HG02642 (cell line): ENCODE data around the gene SPATA31E1.
"Not testable (repeated sequence)": the region's sequence is repeated elsewhere in the genome, so short reads cannot be mapped to it uniquely, and the experiment has no call there.

Experiments used
- ATAC-seq: cut with Tn5 transposase; IDR thresholded peaks from one replicate; pipeline ENCODE4 v1.9.1; 2021; ENCODE audit warnings: mild to moderate bottlenecking; ENCODE audit not compliant: unreplicated experiment, poor library complexity

The SPATA31E1 gene

GRCh38 chr9:87882627-87883026, at the start of gene SPATA31E1:
Gene SPATA31E1 (plus strand): TSS chr9:87882877. CDS start chr9:87882892, 15 bp downstream.
- ATAC-seq: no peak

DNA sequence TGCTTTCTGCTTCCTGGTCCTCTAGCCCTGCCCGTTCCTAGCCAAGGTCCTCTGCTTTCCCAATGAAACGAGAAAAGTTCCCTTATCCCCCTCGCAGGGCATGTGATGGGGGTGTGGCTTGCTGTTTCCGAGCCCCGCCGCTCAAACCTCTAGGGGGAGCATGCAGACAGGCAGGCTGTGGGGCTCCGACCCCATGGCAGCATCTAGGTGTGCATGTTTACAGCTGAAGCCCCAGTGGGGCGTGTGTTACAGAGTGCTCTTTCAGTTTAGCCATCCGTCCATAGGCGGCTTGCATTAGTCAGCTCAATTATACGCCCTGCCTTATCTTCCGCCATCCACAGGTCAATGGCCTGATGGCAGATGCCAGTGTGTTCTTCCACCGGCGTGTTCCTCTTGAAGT, 48.3 kb upstream of the SPATA31E1 start:
- ATAC-seq: no peak

DNA sequence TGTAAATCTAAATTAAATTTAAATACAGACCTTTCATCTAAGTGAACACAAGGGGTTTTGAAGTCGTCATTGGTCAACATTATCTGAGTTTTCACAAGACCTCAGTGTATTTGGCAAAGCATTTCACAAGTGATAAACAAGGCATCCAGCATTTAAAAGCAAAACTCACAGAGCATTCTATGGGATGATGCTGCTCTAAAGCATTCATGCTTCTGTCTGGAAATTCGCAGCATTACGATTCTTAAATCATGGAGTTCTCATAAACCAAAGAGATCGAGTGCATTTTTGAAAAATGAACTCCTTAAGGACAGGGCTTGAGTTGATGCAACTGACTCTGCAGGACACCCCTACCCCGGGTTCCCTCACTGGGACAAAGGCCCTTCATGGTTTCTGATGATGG, 46.1 kb upstream of the SPATA31E1 start:
- ATAC-seq: no peak

- ATAC-seq: no peak
Observed at GRCh38 chr9:87836951-87837705, 45.5 kb upstream of the SPATA31E1 start.

DNA sequence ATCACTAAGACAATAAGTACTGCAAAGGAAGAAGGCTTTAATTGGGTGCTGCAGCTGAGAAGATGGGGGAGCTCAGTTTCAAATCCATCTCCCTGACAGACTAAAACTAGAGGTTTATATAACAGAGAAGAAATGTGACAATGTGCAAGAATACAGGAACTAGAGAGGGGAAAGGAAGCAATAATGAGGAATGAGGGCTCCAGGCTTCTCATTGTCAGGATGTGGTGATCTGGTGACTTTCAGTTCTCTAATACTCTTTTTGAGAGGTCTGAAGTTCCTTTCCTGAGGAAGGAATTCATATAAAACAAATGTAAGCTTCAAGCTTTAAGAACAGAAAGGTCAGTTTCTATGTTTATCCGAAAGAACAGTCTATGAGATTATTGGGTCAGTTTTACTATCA, 42.5 kb upstream of the SPATA31E1 start:
- ATAC-seq: no peak

GRCh38 chr9:87842878-87843585, 39.6 kb upstream of the SPATA31E1 start:
- ATAC-seq: no peak

DNA sequence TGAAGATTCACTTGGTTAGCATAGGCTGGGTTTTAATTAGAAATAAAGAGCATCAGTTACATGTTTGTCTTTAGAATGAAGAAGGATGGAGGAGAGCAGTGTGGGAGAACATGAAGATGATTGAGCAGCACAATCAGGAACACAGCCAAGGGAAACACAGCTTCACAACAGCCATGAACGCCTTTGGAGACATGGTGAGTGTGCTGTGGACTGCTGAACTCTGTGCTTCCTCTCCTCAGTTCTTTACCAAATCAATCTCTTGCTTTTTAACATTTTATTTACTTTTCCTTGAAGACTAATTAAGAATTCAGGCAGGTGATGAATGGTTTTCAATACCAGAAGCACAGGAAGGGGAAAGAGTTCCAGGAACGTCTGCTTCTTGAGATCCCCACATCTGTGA, 38.2 kb upstream of the SPATA31E1 start:
- ATAC-seq: no peak

DNA sequence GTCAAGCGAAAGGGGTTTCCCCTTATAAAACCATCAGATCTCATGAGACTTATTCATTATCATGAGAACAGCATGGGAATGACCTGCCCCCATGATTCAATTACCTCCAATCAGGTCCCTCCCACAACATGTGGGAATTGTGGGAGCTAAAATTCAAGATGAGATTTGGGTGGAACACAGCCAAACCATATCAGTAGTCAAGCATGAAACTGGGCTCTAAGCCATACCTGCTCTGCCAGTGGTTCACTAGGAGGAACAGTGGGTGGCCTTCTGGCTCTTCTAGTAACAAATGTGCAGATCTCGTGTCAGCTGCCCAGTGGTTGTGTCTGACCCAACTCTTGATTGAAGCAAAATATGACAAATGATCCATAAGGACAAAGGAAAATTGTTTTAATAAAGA, 34.9 kb upstream of the SPATA31E1 start:
- not testable (repeated sequence) for ATAC-seq

DNA sequence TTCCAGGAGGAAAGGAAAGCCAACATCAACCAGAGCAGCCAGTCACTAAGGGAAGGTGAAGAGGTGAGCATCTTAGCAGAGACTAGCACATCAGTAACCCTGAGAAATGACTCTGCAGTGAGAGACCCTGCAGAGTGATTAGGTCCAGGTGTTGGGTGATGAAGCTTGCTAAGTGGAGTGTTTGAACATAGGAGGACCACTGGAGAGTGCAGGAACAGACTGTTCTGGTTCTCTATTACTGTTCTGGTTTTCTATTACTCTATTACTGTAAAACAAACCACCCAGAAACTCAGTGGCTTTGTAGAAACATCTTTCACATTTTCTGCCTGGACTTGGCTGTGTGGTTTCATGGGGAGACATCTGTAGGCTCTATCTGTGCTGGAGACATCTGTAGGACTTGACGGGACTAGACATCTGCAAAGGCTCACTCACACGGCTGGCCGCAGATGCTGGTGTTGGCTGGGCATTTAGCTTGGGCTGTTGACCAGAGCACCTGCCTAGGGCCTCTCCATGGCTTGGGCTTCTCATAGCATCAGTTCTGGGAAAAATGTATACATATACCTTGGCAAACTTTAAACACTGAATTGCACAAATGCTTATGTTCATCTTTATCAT, 33.4 kb upstream of the SPATA31E1 start:
- ATAC-seq: no peak

- ATAC-seq: no peak
Observed at GRCh38 chr9:87850391-87850790, 32.3 kb upstream of the SPATA31E1 start.

DNA sequence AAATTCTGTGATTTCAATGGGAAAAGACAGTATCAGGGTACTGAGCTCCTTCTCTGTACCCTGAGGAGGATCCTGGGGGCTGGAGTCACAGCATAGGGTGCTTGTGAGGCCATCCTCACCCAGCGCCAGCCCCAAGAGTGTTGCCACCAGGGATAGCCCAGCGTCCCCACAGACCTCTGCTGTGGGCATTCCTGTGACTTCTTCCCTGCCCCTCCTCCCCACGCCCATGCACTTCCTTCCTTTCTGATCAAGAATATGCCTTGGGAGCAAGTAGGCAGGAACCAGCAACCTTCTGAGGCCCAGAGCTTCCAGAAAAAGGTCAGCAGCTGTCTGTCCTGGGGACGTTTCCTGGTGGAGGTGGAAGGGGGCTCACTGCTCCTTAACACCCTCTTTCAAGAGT, 31.5 kb upstream of the SPATA31E1 start:
- ATAC-seq: not testable (repeated sequence)

DNA sequence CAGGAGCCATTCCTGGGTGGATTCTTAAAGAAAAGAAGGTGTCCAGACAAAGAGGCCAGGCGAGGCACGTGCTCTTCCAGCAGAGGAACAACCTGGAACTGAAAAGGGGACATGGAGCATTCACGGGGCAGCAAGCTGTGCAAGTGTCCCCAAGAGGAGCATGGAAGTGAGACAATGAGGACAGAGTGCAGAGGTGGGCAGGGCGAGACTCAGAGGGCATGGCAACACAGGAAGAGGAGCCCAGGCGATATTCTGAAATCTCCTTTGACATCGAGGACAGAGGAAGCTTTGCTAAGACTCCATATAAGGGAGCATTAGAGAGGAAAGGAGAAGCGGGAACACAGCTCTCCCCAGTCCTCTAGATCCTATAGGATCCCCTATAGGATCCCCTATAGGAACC, 29.4 kb upstream of the SPATA31E1 start:
- no peak for ATAC-seq

DNA sequence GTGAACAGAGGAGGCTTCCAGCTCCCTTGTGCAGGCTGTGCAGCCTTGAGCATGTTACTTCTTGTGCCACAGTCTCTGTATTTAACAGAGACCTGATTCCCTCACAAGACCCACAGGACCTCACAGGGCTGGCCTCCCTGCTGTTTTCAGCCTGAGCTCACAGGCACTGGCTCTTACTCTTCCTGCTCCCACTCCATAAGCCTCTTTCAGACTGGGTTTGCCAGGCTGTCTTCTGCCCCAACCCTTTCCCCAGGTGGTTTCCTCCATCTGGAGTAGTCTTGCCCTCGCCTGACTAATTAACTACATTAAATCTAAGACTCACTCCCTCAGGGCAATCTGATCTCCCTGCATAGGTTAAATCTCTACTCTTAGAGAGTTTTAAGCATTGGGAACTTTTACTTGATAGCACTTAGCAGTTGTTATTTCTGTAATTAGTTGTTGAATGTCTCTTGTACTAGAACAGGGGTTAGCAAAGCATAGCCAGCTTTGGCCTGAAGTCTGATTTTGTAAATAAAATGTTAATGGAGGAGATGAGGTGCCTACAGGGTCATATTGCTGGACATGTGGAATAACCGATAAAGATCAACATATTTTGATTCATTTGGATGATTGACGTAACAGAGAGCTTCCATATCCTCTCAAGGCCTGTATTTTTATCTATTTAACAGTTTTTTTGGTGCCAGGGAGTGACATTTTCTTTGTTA, 28.6 kb upstream of the SPATA31E1 start:
- no peak for ATAC-seq

DNA sequence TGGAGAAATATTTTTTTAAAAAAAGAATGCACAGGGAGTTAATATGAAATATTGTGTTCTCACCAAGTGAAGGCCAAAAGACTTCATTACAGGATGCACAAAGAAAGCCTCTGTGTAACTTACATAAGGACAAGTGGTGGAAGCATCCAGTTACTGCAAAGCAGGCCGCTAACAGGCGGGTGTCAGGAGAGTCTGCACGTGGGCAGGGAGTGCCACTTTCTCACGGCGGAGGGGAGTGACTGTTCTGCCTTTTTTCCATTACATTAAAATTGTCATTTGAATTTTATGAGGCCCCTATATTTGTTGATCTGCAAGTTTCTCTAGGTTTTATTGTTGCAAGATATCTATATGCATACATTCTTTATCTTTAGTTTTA, 28.1 kb upstream of the SPATA31E1 start:
- no peak for ATAC-seq

- ATAC-seq: no peak
Observed at GRCh38 chr9:87855061-87855460, 27.6 kb upstream of the SPATA31E1 start.

DNA sequence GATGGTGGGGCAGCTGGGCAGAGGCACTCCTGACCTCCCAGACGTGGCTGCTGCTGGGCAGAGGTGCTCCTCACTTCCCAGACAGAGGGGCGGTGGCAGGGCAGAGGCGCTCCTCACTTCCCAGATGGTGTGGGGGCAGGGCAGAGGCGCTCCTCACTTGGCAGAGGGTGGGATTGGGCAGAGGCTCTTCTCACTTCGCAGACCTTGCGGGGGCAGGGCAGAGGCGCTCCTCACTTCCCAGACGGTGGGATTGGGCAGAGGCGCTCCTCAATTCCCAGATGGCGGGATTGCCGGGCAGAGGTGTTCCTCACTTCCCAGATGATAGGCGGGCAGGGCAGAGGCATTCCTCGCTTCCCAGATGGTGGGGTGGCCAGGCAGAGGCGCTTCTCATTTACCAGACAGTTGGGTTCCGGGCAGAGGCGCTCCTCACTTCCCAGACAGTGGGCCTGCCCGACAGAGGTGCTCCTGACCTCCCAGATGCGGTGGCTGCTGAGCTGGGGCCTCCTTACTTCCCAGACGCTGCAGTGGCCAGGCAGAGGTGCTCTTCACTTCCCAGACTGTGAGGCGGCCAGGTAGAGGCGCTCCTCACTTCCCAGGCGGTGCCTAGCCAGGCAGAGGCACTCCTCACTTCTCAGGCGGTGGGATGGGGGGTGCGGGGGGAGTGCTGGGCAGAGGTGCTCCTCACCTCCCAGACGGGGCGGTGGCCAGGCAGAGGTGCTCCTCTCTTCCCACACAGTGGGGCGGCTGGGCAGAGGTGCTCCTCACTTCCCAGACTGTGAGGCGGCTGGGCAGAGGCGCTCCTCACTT, 25.3 kb upstream of the SPATA31E1 start:
- ATAC-seq: no peak

DNA sequence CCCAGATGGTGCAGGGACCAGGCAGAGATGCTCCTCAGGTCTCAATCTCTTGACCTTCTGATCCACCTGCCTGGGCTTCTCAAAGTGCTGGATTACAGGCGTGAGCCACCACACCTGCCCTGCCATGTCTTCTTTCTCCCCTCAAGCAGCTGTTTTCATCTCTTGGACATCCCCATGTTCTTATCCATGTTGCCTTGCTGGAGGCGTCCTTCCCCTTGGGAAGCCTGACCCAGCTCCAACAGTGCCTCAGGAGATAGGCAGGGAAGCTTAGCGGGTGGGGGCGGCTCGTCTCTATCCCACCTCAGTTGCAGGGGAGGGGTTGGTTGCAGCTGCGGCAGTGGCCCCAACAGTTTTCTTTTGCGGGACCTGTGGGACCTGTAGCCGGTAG, 24.7 kb upstream of the SPATA31E1 start:
- ATAC-seq: no peak

DNA sequence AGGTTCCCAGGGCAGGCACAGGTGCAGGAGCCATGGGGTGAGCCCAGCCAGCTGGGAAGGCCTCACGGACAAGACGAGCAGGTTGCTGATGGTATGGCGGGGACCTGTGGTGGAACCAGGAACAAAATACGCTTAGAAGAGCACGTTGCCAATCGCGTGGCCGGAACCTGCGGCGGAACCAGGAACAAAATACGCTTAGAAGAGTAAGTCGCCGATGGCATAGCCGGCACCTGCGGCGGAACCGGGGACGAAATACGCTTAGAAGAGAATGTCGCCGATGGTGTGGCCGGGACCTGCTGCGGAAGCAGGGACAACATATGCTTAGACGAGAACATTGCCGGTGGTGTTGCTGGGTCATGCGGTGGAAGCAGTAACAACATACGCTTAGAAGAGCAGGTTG, 23.5 kb upstream of the SPATA31E1 start:
- ATAC-seq: no peak

- ATAC-seq: no peak
Observed at GRCh38 chr9:87859786-87860185, 22.9 kb upstream of the SPATA31E1 start.

DNA sequence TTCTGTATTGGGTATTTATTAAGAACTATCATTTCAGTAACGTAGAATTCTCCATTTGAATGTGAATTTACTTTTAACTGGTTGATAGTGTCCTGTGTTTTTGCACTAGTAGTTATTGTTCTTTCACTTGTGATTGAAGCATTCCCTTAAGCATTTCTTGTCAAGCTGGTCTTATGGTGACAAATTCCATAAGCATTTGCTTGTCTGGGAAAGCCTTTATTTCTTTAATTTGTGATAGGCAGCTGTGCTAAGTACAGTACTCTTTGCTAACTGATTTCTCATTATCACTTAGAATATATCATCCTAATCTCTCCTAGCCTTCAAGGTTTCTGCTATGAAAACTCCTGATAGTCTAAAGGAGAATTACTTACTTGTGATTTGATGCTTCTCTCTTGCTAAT, 21.3 kb upstream of the SPATA31E1 start:
- ATAC-seq: no peak
